HL-60 (cell line): Measurements from ENCODE around the gene AK4.
A peak's percentile ranks its signal among the peaks of the same experiment; 100 is the strongest.

Experiments used
- DNase-seq, 2 experiments: peaks; one replicate each; pipeline ENCODE4 v3.0.0-alpha.2; 2010 to 2020; ENCODE audit warnings: low read depth in 1 of 2, low spot score in 1 of 2
- H3K27ac ChIP-seq: fragments of 250-450 bp; sonication (Bioruptor Pico); replicated peaks from 2 replicates; pipeline ENCODE4 v1.5.1; 2020; ENCODE audit warnings: mild to moderate bottlenecking, moderate library complexity
- H3K27me3 ChIP-seq: fragments of 250-450 bp; sonication (Bioruptor Pico); 2 replicates; pipeline ENCODE4 v1.5.1; 2021; ENCODE audit warnings: mild to moderate bottlenecking, moderate library complexity; ENCODE audit not compliant: insufficient read depth, poor library complexity, severe bottlenecking
- H3K4me3 ChIP-seq: replicated peaks from 2 replicates; pipeline ENCODE4 v1.5.1; 2011; ENCODE audit warnings: mild to moderate bottlenecking, control low read depth, low read length; ENCODE audit not compliant: insufficient read depth
- CTCF ChIP-seq: IDR thresholded peaks from one replicate; pipeline ENCODE4 v1.5.1; 2011; ENCODE audit warnings: low read length, control low read depth, inconsistent platforms; ENCODE audit not compliant: insufficient read depth
- GABPA ChIP-seq: IDR thresholded peaks from 2 replicates; pipeline ENCODE4 v1.6.1; 2012; ENCODE audit warnings: low read depth
- POLR2AphosphoS5 ChIP-seq: IDR thresholded peaks from 2 replicates; pipeline ENCODE4 v1.6.1; 2012; ENCODE audit warnings: low read depth
- REST ChIP-seq: IDR thresholded peaks from 2 replicates; pipeline ENCODE4 v1.6.1; 2012; ENCODE audit warnings: low read depth; ENCODE audit not compliant: insufficient replicate concordance
- SPI1 ChIP-seq: IDR thresholded peaks from 2 replicates; pipeline ENCODE4 v1.6.1; 2012; ENCODE audit warnings: low read depth, mild to moderate bottlenecking, borderline replicate concordance

Gene AK4

DNA sequence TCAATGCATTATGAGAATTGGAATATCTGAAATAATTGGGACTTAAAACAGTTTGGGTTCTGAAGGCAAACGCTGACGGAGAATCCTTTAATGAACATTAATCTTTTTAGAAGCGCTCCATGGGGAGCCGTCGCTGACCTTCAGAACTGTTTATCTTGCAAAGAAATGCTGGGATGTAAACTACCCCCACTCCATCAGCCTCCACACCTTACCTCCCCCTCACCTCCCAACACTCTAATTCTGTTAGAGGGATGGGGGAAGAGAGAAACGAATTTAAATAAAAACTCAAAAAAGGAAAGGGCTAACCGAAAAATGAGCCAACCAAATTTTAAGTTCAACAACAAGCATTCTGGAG lies 117.3 kb downstream of the AK4 start:
- no peak overlapping the region for H3K27ac ChIP-seq
- DNase-seq = no peak
- H3K4me3 ChIP-seq = peak overlapping the region; percentile 32
- TF ChIP-seq REST (no peak), CTCF (no peak), SPI1 (no peak), POLR2AphosphoS5 (no peak), GABPA (no peak)
- peaks cover 42% of the 10 kb centered on the region for H3K27me3 ChIP-seq

DNA sequence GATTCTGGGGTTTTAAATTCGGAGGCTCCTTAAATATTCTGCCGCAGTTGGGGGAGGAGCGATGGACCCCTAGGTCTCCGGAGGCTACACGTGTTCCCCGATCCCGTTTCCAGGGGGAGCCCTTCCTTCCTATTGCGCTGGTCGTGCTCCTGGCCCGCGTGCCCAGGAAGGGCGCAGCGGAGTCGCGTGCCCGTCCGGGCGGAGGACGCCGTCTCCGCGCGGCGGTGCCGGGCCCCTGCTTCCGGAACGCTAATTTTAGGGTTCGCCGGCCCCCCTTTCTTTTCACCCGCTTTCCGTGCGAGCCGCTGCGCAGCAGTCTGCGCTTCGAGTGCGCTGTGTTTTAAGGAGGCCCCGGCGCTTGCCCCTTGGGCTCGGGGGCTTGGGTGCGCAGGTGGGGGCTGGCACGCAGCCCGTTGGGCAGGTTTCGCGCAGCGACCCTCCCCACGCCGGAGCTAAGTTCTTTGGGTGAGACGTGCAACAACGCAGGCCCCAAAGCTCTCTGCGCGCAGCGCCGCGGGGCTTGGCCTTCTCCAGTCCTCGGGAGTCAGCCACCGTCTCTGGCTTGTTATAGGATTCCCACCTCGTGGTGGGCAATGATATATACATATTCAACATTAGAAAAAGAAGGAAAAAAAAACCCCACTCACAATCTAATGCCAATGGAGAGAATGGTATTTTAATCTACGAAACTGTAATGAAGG lies 117.8 kb downstream of the AK4 start:
- Histone ChIP-seq H3K27ac (no peak overlapping the region), H3K4me3 (peak overlapping the region; percentile 32), H3K27me3 (peaks cover 37% of the 10 kb centered on the region)
- DNase-seq = peak in 1 of 2 experiments; percentile 10
- TF ChIP-seq CTCF (no peak), POLR2AphosphoS5 (no peak)

DNA sequence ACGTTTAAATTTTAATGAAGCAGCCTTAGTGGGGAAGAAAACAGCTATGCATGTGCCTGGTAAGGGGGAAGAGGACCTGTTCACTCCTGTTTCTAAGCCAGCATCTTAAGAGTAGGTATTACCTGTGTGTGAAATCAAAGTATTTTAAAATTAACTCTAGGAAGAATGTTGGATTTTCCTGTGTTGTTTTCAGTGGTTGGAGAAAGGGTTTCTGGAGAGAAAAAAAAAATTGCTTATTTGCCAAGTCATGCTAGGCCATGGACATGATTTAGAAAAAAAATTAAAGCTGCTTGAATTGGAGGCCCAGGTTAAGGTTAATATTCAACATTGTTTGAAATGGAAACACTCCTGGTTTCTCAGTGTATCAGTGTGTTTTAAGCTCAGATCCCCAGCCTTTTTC lies 118.5 kb downstream of the AK4 start:
- TF ChIP-seq GABPA = no peak
- Histone ChIP-seq H3K4me3 (no peak overlapping the region), H3K27ac (no peak overlapping the region), H3K27me3 (peaks cover 36% of the 10 kb centered on the region)
- no peak for DNase-seq

- DNase-seq = no peak
- H3K27me3 ChIP-seq = peaks cover 34% of the 10 kb centered on the region
- no peak overlapping the region for H3K27ac ChIP-seq
- TF ChIP-seq SPI1 = no peak
- TF ChIP-seq GABPA = no peak
- TF ChIP-seq POLR2AphosphoS5 = no peak
- no peak for TF ChIP-seq CTCF
- no peak for TF ChIP-seq REST
- no peak overlapping the region for H3K4me3 ChIP-seq
These were observed 119.3 kb downstream of the AK4 start for GRCh38 chr1:65267271-65267670.
